Upper lobe of right lung (tissue), 1 donor: ENCODE measurements around the gene GPR15LG. TPM values are rescaled to one million over a fixed set of nuclear protein-coding genes. Genes with fewer than 3 reads are reported as not detected.
"Not testable (repeated sequence)": the region's sequence is repeated elsewhere in the genome, so short reads cannot be mapped to it uniquely, and the experiment has no call there.

Experiments used
- ATAC-seq: fragments of 200-7000 bp; cut with Tn5 transposase; one replicate; pipeline ENCODE4 v1.9.1; 2020; ENCODE audit warnings: mild to moderate bottlenecking, moderate library complexity
- DNase-seq: peaks from one replicate; pipeline ENCODE4 v3.0.0-alpha.2; 2020
- H3K27ac ChIP-seq: fragments of 200-600 bp; one replicate; pipeline ENCODE4 v1.8.0; 2022
- H3K27me3 ChIP-seq: fragments of 200-600 bp; one replicate; pipeline ENCODE4 v1.8.0; 2022; ENCODE audit warnings: mild to moderate bottlenecking
- H3K36me3 ChIP-seq: fragments of 200-600 bp; one replicate; pipeline ENCODE4 v1.8.0; 2022
- H3K4me1 ChIP-seq: fragments of 200-600 bp; one replicate; pipeline ENCODE4 v1.8.0; 2022
- H3K4me3 ChIP-seq: fragments of 200-600 bp; one replicate; pipeline ENCODE4 v1.8.0; 2022; ENCODE audit warnings: mild to moderate bottlenecking
- H3K9me3 ChIP-seq: fragments of 200-600 bp; one replicate; pipeline ENCODE4 v1.8.0; 2022
- intact Hi-C: fragments of 100-400 bp; cut with DNase I; formaldehyde crosslinking; loops from one replicate; pipeline ENCODE4 v1.11.0; 2022
- total RNA-seq: library from RNA; stranded (reverse); fragmentation: NEBNext Ultra II Directional; extraction: Animal tissue kit (Norgen Biotek cat#: 25700); gene quantifications from one replicate; pipeline ENCODE4 v1.2.1, GENCODE V29; 2021
- TF ChIP-seq, protein P1 (sequence below): fragments of 200-600 bp; IDR thresholded peaks from one replicate; pipeline ENCODE4 v1.8.0; 2022; ENCODE audit warnings: antibody characterized with exemption
- donor health status: DM: no; HTN: yes; CAD: no; lungs with severe emphysema.

Gene GPR15LG
- total RNA-seq, 1 donor from 2014 or later, result not detected

DNA sequence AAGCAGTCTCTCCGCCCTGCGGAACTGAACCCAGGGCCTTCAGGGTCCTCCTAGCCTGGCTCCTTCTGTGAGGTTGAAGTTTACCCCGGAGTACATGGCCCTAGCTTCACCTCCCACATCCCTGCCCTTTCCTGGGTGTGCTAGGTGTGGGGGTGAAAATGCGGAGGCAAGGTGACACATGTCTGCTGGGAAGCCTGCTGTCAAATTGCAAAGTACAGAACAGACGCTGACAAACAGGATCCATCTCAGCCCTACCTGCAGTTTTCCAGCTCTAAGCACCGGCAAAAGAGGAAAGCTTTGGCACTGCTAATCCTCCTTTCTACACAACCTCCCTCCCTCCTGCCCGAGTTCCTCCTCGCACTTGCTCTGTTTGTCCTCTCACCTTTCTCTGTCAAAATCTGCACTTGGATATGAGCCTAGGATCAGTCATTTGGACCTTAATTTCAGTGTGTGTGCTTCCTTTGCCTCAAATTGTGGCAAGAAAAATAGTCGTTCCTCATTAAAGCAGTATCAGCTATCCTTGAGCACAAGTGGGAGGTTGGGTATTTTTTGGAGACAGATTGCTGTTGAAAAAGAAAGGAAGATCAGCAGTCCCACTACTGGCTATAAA is 14.4 kb upstream of the GPR15LG start:
- H3K27ac ChIP-seq, result no peak overlapping the region
- intact Hi-C loops, result no loop called here
- DNase-seq (no peak), ATAC-seq (peak; percentile 26)
- no peaks in the 10 kb centered on the region for H3K4me1 ChIP-seq
- TF ChIP-seq, protein P1, sequence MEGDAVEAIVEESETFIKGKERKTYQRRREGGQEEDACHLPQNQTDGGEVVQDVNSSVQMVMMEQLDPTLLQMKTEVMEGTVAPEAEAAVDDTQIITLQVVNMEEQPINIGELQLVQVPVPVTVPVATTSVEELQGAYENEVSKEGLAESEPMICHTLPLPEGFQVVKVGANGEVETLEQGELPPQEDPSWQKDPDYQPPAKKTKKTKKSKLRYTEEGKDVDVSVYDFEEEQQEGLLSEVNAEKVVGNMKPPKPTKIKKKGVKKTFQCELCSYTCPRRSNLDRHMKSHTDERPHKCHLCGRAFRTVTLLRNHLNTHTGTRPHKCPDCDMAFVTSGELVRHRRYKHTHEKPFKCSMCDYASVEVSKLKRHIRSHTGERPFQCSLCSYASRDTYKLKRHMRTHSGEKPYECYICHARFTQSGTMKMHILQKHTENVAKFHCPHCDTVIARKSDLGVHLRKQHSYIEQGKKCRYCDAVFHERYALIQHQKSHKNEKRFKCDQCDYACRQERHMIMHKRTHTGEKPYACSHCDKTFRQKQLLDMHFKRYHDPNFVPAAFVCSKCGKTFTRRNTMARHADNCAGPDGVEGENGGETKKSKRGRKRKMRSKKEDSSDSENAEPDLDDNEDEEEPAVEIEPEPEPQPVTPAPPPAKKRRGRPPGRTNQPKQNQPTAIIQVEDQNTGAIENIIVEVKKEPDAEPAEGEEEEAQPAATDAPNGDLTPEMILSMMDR, result no peak
- no peaks in the 10 kb centered on the region for H3K9me3 ChIP-seq
- H3K36me3 ChIP-seq, result peaks cover 13% of the 10 kb centered on the region
- peaks cover 13% of the 10 kb centered on the region for H3K27me3 ChIP-seq
- no peak overlapping the region for H3K4me3 ChIP-seq

DNA sequence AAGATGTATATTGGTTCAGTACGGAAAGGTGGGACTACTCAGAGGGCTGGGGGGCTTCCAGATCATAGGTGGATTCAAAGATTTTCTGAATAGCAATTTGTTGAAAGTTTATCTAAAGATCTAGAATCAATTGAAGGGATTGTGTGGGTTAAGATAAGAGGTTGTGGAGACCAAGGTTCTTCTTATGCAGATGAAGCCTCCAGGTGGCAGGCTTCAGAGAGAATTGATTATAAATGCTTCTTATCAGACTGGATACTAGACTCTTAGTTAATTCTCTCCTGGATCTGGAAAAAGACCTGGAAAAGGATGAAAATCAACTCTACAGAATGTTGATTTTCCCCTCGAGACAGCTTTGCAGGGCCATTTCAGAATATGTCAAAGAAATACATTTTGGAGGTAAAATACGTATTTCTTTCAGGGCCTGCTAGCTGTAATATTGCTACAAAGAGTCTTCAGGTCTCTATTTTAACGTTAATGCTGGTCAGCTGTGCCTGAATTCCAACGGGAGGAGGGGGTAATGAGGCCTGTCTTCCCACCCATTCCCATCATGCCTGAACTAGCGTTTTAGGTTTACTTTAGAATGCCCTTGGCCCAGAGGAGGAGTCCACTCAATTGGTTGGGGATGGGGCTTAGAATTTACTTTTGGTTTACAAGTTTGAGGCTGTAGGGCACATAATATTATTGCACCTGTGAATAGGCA is 12.8 kb upstream of the GPR15LG start:
- TF ChIP-seq, protein P1, result no peak
- Histone ChIP-seq H3K4me3 (no peak overlapping the region), H3K27me3 (peaks cover 25% of the 10 kb centered on the region), H3K9me3 (no peaks in the 10 kb centered on the region), H3K4me1 (no peaks in the 10 kb centered on the region), H3K27ac (no peak overlapping the region), H3K36me3 (no peaks in the 10 kb centered on the region)
- ATAC-seq, result no peak
- no peak for DNase-seq
- intact Hi-C loops, result no loop called here

DNA sequence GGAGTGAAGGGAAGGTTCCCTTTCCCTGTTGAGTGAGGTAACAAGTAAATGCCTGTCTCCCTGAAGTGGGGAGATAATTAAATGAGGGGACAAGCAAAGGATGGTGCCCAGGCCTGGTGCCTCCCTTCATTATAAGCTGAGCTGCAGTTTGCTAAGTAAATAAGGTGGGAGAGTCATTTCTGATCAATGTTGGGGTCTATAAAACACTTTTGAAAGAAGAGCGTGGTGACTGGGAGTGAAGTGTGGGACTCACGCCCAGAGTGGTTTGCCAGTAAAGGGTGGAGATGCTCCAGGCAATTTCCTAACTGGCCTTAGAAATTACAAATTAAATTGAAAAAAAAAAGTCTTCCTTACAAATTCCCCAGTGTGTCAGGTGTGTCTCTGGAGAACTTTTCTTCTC is 9.6 kb upstream of the GPR15LG start:
- ATAC-seq (no peak), DNase-seq (no peak)
- Histone ChIP-seq H3K36me3 (no peaks in the 10 kb centered on the region), H3K4me3 (no peak overlapping the region), H3K27me3 (peaks cover 25% of the 10 kb centered on the region), H3K4me1 (no peaks in the 10 kb centered on the region), H3K9me3 (no peaks in the 10 kb centered on the region), H3K27ac (no peak overlapping the region)
- TF ChIP-seq, protein P1, result no peak
- intact Hi-C loops, result no loop called here

DNA sequence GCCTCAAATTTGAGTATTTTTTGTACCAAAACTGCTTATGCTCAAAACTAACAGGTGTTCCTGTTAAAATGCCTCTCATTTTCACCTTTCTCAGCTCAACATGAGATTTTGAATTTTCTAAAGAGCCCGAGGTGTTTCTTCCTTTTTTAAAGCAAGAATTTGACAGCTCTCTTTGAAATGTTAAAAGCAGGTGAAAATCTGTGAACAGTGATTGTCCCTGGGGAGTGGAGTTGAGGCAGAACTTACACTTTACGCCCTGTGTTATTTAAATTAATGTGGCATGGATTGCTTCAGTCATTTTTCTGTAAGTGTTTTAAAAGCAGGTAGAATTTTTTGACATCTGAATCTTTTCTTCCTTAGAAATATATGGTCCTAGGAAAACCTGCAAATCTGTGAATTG is 9.2 kb upstream of the GPR15LG start:
- no peaks in the 10 kb centered on the region for H3K4me1 ChIP-seq
- H3K4me3 ChIP-seq, result no peak overlapping the region
- peaks cover 25% of the 10 kb centered on the region for H3K27me3 ChIP-seq
- DNase-seq, result no peak
- no peaks in the 10 kb centered on the region for H3K9me3 ChIP-seq
- H3K36me3 ChIP-seq, result no peaks in the 10 kb centered on the region
- TF ChIP-seq, protein P1, result no peak
- intact Hi-C loops, result no loop called here
- no peak overlapping the region for H3K27ac ChIP-seq
- no peak for ATAC-seq

DNA sequence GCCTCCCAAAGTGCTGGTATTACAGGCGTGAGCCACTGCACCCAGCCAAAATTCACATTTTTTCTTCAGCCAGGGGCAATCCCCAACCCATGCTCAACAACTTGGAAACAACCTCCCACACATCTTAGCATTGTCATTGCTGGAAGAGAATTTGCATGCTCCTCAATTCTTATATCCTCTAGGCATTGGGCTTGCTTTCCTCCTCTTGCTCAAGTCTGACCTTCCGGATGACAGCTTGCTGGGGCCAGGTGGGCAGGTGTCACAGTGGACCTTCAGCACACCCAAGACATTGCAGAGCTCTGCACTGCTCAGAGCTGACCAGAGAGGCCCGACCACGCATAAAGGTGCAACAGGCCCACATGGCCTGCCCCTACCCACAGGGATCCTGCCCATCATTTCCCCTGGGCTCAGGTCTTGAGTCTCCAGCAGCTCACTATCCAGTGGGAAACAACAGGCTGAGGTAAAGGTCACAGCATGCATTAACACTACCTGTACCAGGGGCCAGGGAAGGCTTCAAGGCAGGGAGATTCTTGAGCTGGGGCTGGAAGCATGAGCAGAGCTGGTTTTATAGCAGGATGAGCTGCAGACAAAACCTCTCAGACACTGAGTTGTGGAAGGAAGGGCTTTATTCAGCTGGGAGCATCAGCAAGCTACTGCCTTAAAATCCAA is 6.8 kb upstream of the GPR15LG start:
- H3K4me1 ChIP-seq, result no peaks in the 10 kb centered on the region
- ATAC-seq (no peak), DNase-seq (no peak)
- no peaks in the 10 kb centered on the region for H3K36me3 ChIP-seq
- no peak overlapping the region for H3K27ac ChIP-seq
- no peak overlapping the region for H3K4me3 ChIP-seq
- intact Hi-C loops, result no loop called here
- TF ChIP-seq, protein P1, result no peak
- H3K9me3 ChIP-seq, result no peaks in the 10 kb centered on the region
- peaks cover 19% of the 10 kb centered on the region for H3K27me3 ChIP-seq

DNA sequence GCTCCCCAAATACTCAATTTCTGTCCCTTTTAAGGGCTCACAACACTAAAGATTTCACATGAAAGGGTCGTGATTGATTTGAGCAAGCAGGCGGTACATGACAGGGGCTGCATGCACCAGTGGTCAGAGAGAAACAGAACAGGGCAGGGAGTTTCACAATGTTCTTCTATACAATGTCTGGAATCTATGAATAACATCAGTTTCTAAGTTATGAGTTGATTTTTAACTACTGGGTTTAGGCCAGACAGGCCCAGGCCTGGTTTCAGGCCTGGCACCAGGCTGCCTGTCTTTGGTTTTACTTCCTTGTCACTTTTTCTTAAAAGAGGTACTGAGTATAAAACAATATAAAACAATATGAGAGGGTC is 6.3 kb upstream of the GPR15LG start:
- ATAC-seq, H3K4me1 ChIP-seq, intact Hi-C loops: not testable (repeated sequence)

DNA sequence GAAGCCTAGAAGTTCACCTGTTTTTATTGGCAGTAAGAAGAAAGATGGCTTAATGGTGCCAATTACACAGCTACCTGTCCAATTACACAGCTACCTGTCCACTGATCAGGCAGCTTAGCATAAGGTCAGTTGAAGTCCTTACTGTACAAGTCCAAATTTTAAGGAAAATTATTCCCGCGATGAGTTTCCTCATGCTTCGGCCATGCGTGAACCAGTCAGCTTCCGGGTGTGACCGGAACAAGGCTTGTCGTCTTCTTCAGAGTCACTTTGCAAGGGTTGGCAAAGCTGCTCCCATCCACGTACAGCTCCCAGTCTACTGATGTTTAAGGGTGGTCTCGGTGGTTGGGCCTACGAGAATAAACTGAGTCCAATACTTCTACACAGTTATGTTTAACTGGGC is 5.2 kb upstream of the GPR15LG start:
- H3K4me1 ChIP-seq, H3K4me3 ChIP-seq, intact Hi-C loops, DNase-seq, H3K9me3 ChIP-seq, ATAC-seq, H3K36me3 ChIP-seq, H3K27ac ChIP-seq: not testable (repeated sequence)
- peaks cover 14% of the 10 kb centered on the region for H3K27me3 ChIP-seq

More for the DNA sequence above, 6.3 kb upstream of the GPR15LG start:
- H3K36me3 ChIP-seq, H3K9me3 ChIP-seq, H3K4me3 ChIP-seq, DNase-seq, H3K27ac ChIP-seq: not testable (repeated sequence)
- peaks cover 19% of the 10 kb centered on the region for H3K27me3 ChIP-seq

DNA sequence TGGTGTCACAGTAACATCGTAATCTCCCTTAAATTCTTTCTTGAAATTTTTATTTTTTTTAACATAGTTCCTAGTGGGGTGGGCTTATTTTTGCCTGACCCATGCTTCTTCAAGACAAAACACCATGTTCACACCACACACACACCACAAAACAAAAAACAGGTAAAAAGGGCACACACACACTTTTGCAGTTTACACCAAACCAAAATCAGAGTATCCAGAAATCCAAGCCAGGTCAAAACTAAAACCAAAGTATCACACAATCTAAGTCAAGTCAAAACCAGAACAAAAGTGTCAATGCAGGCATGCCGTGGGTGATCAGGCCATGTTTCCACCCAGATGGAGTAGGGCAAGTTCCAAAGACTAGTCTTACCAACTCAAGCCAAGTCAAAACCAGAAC is 2.4 kb upstream of the GPR15LG start:
- DNase-seq, H3K27me3 ChIP-seq, intact Hi-C loops, ATAC-seq, H3K9me3 ChIP-seq, H3K36me3 ChIP-seq, H3K4me1 ChIP-seq, H3K4me3 ChIP-seq, H3K27ac ChIP-seq: not testable (repeated sequence)
